ENCODE measurements around the gene IGFBP1. TPM values are rescaled to one million over a fixed set of nuclear protein-coding genes. Genes with fewer than 3 reads are reported as not detected.

The IGFBP1 gene
- polyA plus RNA-seq, 2 of the 4 experiments (the other 2 are of a cell fraction), result 4.4 to 8.4 TPM

GRCh38 chr7:45891462-45892402 lies 3.4 kb downstream of the IGFBP1 start:
- TF ChIP-seq NPAS2 (CRISPR knock-in tag; IDR thresholded peaks at IDR 0.05; ENCODE audit: borderline replicate concordance) (no peak), KDM1A (IDR thresholded peaks at IDR 0.05; ENCODE audit: low read depth) (no peak), POLR2AphosphoS2 (conservative IDR thresholded peaks at IDR 0.05; ENCODE audit: low read length) (no peak), BCL3 (IDR thresholded peaks at IDR 0.05) (no peak), ZC3H11A (IDR thresholded peaks at IDR 0.05) (no peak), HOXB13 (CRISPR knock-in tag; IDR thresholded peaks at IDR 0.05; ENCODE audit: low read depth) (no peak), HDAC2 (IDR thresholded peaks at IDR 0.05) (no peak), MAFK (IDR thresholded peaks at IDR 0.05; ENCODE audit: partially characterized antibody) (no peak), NFE2L2 (conservative IDR thresholded peaks at IDR 0.05; ENCODE audit: low read length) (no peak), ZSCAN20 (CRISPR knock-in tag; IDR thresholded peaks at IDR 0.05) (no peak), EHF (CRISPR knock-in tag; IDR thresholded peaks at IDR 0.05) (no peak), RARB (CRISPR knock-in tag; IDR thresholded peaks at IDR 0.05) (no peak), HES2 (IDR thresholded peaks at IDR 0.05) (no peak), E2F6 (IDR thresholded peaks at IDR 0.05; ENCODE audit: borderline replicate concordance, low read depth) (no peak), EHMT2 (IDR thresholded peaks at IDR 0.05; ENCODE audit: low read depth) (no peak), GATA3 (IDR thresholded peaks at IDR 0.05; ENCODE audit: borderline replicate concordance) (no peak), PBX3 (IDR thresholded peaks at IDR 0.05) (no peak), SREBF2 (IDR thresholded peaks at IDR 0.05) (no peak), POLR2A (IDR thresholded peaks at IDR 0.05; ENCODE audit: low read length) (no peak), HOXA7 (CRISPR knock-in tag; IDR thresholded peaks at IDR 0.05) (no peak)
- no peak for ATAC-seq
- DNase-seq (ENCODE audit: low read depth in 1 of 2, low spot score in 1 of 2), result no peak
- Histone ChIP-seq H3K4me3 (no peak overlapping the region), H3K27ac (no peak overlapping the region), H3K9me3 (no peaks in the 10 kb centered on the region), H3K4me1 (peaks cover 20% of the 10 kb centered on the region), H3K4me2 (no peak overlapping the region)
- POLR2A ChIA-PET, result interaction anchor here (1.4 kb wide), 1 partner anchor 29 kb away, joined by 4 read pairs; the partner anchor contains the start of gene IGFBP3
- no peak for FAIRE-seq
- WGBS (ENCODE audit: missing lambda C conversion rate), result 52% methylated on average over 10 of the region's 10 CpGs
- CTCF ChIA-PET, result interaction anchor here (0.8 to 3.9 kb wide), 21 partner anchors 7 to 1290 kb away, joined by 3 to 27 read pairs (median 7); no protein-coding TSS in a partner anchor

- no peak for ATAC-seq
- POLR2A ChIA-PET, result no interaction called here
- no peaks in the 10 kb centered on the region for H3K9me3 ChIP-seq
- no peak overlapping the region for H3K4me2 ChIP-seq
- no peak for FAIRE-seq
- CTCF ChIA-PET, result interaction anchor here (0.9 to 3.1 kb wide), 7 partner anchors 8 to 1289 kb away, joined by 3 to 18 read pairs (median 3); no protein-coding TSS in a partner anchor
- peaks cover 12% of the 10 kb centered on the region for H3K4me1 ChIP-seq
- no peak for DNase-seq (ENCODE audit: low read depth in 1 of 2, low spot score in 1 of 2)
- H3K4me3 ChIP-seq, result no peak overlapping the region
- TF ChIP-seq JUN (IDR thresholded peaks at IDR 0.05) (no peak), CTCF (IDR thresholded peaks at IDR 0.05) (no peak), HES2 (IDR thresholded peaks at IDR 0.05) (no peak), ZSCAN20 (CRISPR knock-in tag; IDR thresholded peaks at IDR 0.05) (no peak), EHF (CRISPR knock-in tag; IDR thresholded peaks at IDR 0.05) (no peak), NFE2L2 (conservative IDR thresholded peaks at IDR 0.05; ENCODE audit: low read length) (no peak), TFCP2L1 (CRISPR knock-in tag; IDR thresholded peaks at IDR 0.05) (no peak), HOXB5 (CRISPR knock-in tag; IDR thresholded peaks at IDR 0.05) (no peak), NPAS2 (CRISPR knock-in tag; IDR thresholded peaks at IDR 0.05; ENCODE audit: borderline replicate concordance) (no peak), RARB (CRISPR knock-in tag; IDR thresholded peaks at IDR 0.05) (no peak), CBX2 (IDR thresholded peaks at IDR 0.05; ENCODE audit: borderline replicate concordance, low read depth) (no peak), HDAC2 (IDR thresholded peaks at IDR 0.05) (no peak), ZC3H11A (IDR thresholded peaks at IDR 0.05) (no peak), CBX8 (IDR thresholded peaks at IDR 0.05) (no peak), FOXS1 (CRISPR knock-in tag; IDR thresholded peaks at IDR 0.05) (no peak), BCL3 (IDR thresholded peaks at IDR 0.05) (no peak)
- H3K27ac ChIP-seq, result no peak overlapping the region
- WGBS (ENCODE audit: missing lambda C conversion rate), result 77% methylated on average over 6 of the region's 6 CpGs
Measured at GRCh38 chr7:45892407-45893035, 4.2 kb downstream of the IGFBP1 start.
